IMR-90 (cell line): ENCODE measurements around the gene SOX11. TPM values are rescaled to one million over a fixed set of nuclear protein-coding genes. Genes with fewer than 3 reads are reported as not detected.

Source experiments
- ATAC-seq: fragments of 200-7000 bp; cut with Tn5 transposase; 2 replicates; pipeline ENCODE4 v1.9.1; 2020; ENCODE audit warnings: low read depth, mild to moderate bottlenecking, moderate library complexity
- BruUV-seq: library from RNA; stranded (reverse); fragments of 400-500 nt; replicated peaks from 2 replicates; lab custom pipeline; 2021; lab: Mats Ljungman, UMichigan
- CTCF ChIA-PET: fragments of 300-600 bp; formaldehyde crosslinking; extraction: SDS; loops from one replicate; lab custom pipeline; 2021; ENCODE audit warnings: antibody characterized with exemption; lab: Yijun Ruan, JAX
- POLR2A ChIA-PET: fragments of 300-600 bp; sonication (Branson Sonifier 250); formaldehyde crosslinking; loops from one replicate; lab custom pipeline; 2022; ENCODE audit warnings: antibody characterized with exemption; ENCODE audit not compliant: unreplicated experiment; lab: Charles Lee
- DNase-seq: peaks from one replicate; pipeline ENCODE4 v3.0.0; 2013
- H2AFZ ChIP-seq: replicated peaks from 2 replicates; pipeline ENCODE3; 2013; ENCODE audit warnings: low read length, mild to moderate bottlenecking; ENCODE audit not compliant: poor library complexity
- H2AK5ac ChIP-seq: 2 replicates; pipeline ENCODE4 v1.6.1; 2013; ENCODE audit warnings: low read depth, low read length, inconsistent platforms
- H2AK9ac ChIP-seq: replicated peaks from 2 replicates; pipeline ENCODE3; 2013; ENCODE audit warnings: mild to moderate bottlenecking, low read depth, low read length, moderate library complexity; ENCODE audit not compliant: poor library complexity
- H2BK120ac ChIP-seq: 2 replicates; pipeline ENCODE4 v1.6.1; 2013; ENCODE audit warnings: low read depth, low read length, inconsistent platforms
- H2BK15ac ChIP-seq: 3 replicates; pipeline ENCODE4 v1.6.1; 2013; ENCODE audit warnings: low read depth, low read length, inconsistent platforms
- H2BK20ac ChIP-seq: 2 replicates; pipeline ENCODE4 v1.6.1; 2013; ENCODE audit warnings: low read depth, mild to moderate bottlenecking, inconsistent platforms, low read length, moderate library complexity
- H2BK5ac ChIP-seq: 2 replicates; pipeline ENCODE4 v1.6.1; 2013; ENCODE audit warnings: mild to moderate bottlenecking, low read depth, low read length, inconsistent platforms; ENCODE audit not compliant: poor library complexity, severe bottlenecking
- H3K14ac ChIP-seq: replicated peaks from 2 replicates; pipeline ENCODE4 v1.6.1; 2013; ENCODE audit warnings: low read depth, low read length, inconsistent platforms
- H3K18ac ChIP-seq: 2 replicates; pipeline ENCODE4 v1.6.1; 2013; ENCODE audit warnings: low read depth, low read length, control low read depth
- H3K23ac ChIP-seq: 2 replicates; pipeline ENCODE4 v1.6.1; 2013; ENCODE audit warnings: low read depth, low read length, inconsistent platforms
- H3K27ac ChIP-seq: 2 replicates; pipeline ENCODE4 v1.5.1; 2013; ENCODE audit warnings: mild to moderate bottlenecking, control low read depth, low read length; ENCODE audit not compliant: insufficient read depth
- H3K27me3 ChIP-seq: 2 replicates; pipeline ENCODE4 v1.6.1; 2013; ENCODE audit warnings: low read length; ENCODE audit not compliant: control insufficient read depth, insufficient read depth
- H3K36me3 ChIP-seq: 2 replicates; pipeline ENCODE4 v1.6.1; 2013; ENCODE audit warnings: low read length, mixed read lengths; ENCODE audit not compliant: control insufficient read depth, insufficient read depth
- H3K4ac ChIP-seq: 2 replicates; pipeline ENCODE4 v1.6.1; 2013; ENCODE audit warnings: low read depth, low read length, inconsistent platforms
- H3K4me1 ChIP-seq: 2 replicates; pipeline ENCODE4 v1.6.1; 2013; ENCODE audit warnings: low read length, mixed read lengths; ENCODE audit not compliant: control insufficient read depth, insufficient read depth
- H3K4me2 ChIP-seq: 2 replicates; pipeline ENCODE4 v1.6.1; 2013; ENCODE audit warnings: low read depth, mild to moderate bottlenecking, control low read depth, low read length, moderate library complexity
- H3K4me3 ChIP-seq: 2 replicates; pipeline ENCODE4 v1.5.1; 2013; ENCODE audit warnings: low read depth, mild to moderate bottlenecking, control low read depth, low read length, moderate library complexity; ENCODE audit not compliant: insufficient read depth
- H3K56ac ChIP-seq: 2 replicates; pipeline ENCODE4 v1.6.1; 2013; ENCODE audit warnings: low read length, inconsistent platforms; ENCODE audit not compliant: insufficient read depth; ENCODE audit errors: extremely low read depth
- H3K79me1 ChIP-seq, 2 experiments: 2 replicates each; pipeline ENCODE4 v1.6.1; 2013; ENCODE audit warnings: low read length in 2 of 2, inconsistent platforms in 1 of 2, low read depth in 1 of 2
- H3K9ac ChIP-seq: 2 replicates; pipeline ENCODE4 v1.6.1; 2013; ENCODE audit warnings: low read depth, low read length, control low read depth
- H3K9me1 ChIP-seq: 2 replicates; pipeline ENCODE4 v1.6.1; 2013; ENCODE audit warnings: low read length, inconsistent platforms; ENCODE audit not compliant: insufficient read depth
- H3K9me3 ChIP-seq: 2 replicates; pipeline ENCODE4 v1.6.1; 2013; ENCODE audit warnings: low read length; ENCODE audit not compliant: control insufficient read depth, insufficient read depth
- H4K20me1 ChIP-seq: 2 replicates; pipeline ENCODE4 v1.6.1; 2013; ENCODE audit warnings: low read length, inconsistent platforms; ENCODE audit not compliant: insufficient read depth
- H4K5ac ChIP-seq: 2 replicates; pipeline ENCODE4 v1.6.1; 2013; ENCODE audit warnings: mild to moderate bottlenecking, low read depth, low read length, control low read depth
- H4K8ac ChIP-seq, 2 experiments: 2 replicates each; pipeline ENCODE4 v1.6.1; 2013; ENCODE audit warnings: low read depth in 2 of 2, low read length in 2 of 2, control low read depth in 1 of 2, inconsistent platforms in 1 of 2
- H4K91ac ChIP-seq: 2 replicates; pipeline ENCODE4 v1.6.1; 2013; ENCODE audit warnings: low read depth, low read length, inconsistent platforms; ENCODE audit not compliant: insufficient read depth
- BHLHE40 ChIP-seq: fragments of 150-350 bp; IDR thresholded peaks from 2 replicates; pipeline ENCODE4 v1.6.1; 2016; ENCODE audit warnings: mild to moderate bottlenecking, low read depth, low read length
- CEBPB ChIP-seq: IDR thresholded peaks from 2 replicates; pipeline ENCODE4 v1.6.1; 2012; ENCODE audit warnings: low read depth, low read length, improper control_type of control experiment
- CHD1 ChIP-seq: IDR thresholded peaks from 2 replicates; pipeline ENCODE4 v1.6.1; 2012; ENCODE audit warnings: low read depth, low read length, improper control_type of control experiment
- CTCF ChIP-seq: conservative IDR thresholded peaks from 2 replicates; pipeline ENCODE4 v1.5.1; 2012; ENCODE audit warnings: mild to moderate bottlenecking, low read depth, low read length, improper control_type of control experiment
- FOS ChIP-seq: fragments of 150-350 bp; IDR thresholded peaks from 2 replicates; pipeline ENCODE4 v1.6.1; 2016; ENCODE audit warnings: low read depth, low read length
- MAFK ChIP-seq: IDR thresholded peaks from 2 replicates; pipeline ENCODE4 v1.6.1; 2012; ENCODE audit warnings: low read depth, low read length, improper control_type of control experiment
- MAZ ChIP-seq: IDR thresholded peaks from 2 replicates; pipeline ENCODE4 v1.6.1; 2012; ENCODE audit warnings: low read depth, mild to moderate bottlenecking, low read length, improper control_type of control experiment, moderate library complexity, borderline replicate concordance
- NFE2L2 ChIP-seq: fragments of 150-350 bp; IDR thresholded peaks from 2 replicates; pipeline ENCODE4 v1.6.1; 2016; ENCODE audit warnings: low read depth, mild to moderate bottlenecking, low read length
- POLR2A ChIP-seq: IDR thresholded peaks from 2 replicates; pipeline ENCODE4 v1.6.1; 2012; ENCODE audit warnings: mild to moderate bottlenecking, low read depth, low read length
- RAD21 ChIP-seq: IDR thresholded peaks from 2 replicates; pipeline ENCODE4 v1.6.1; 2012; ENCODE audit warnings: low read length, improper control_type of control experiment
- RCOR1 ChIP-seq: IDR thresholded peaks from 2 replicates; pipeline ENCODE4 v1.6.1; 2012; ENCODE audit warnings: mild to moderate bottlenecking, low read length, improper control_type of control experiment; ENCODE audit not compliant: insufficient replicate concordance
- RFX5 ChIP-seq: IDR thresholded peaks from 2 replicates; pipeline ENCODE4 v1.8.0; 2012; ENCODE audit warnings: low read depth, mild to moderate bottlenecking, low read length, moderate library complexity
- SMC3 ChIP-seq: fragments of 150-350 bp; IDR thresholded peaks from 2 replicates; pipeline ENCODE4 v1.6.1; 2016; ENCODE audit warnings: low read depth, mild to moderate bottlenecking, antibody characterized with exemption, low read length, moderate library complexity
- WGBS, 2 experiments: methylation state at CpG; one replicate each; pipeline versions ENCODE4 v1.1.5 to v1.1.7; 2013; ENCODE audit warnings: missing lambda C conversion rate in 2 of 2; ENCODE audit not compliant: insufficient read length in 1 of 2; ENCODE audit errors: extremely low coverage in 2 of 2; 5-methylcytosine and 5-hydroxymethylcytosine counted together
- dilution Hi-C: fragments of 300-500 bp; cut with HindIII; formaldehyde crosslinking; loops from one replicate; pipeline ENCODE4 v1.14.3; 2018; ENCODE audit warnings: low sequenced_read_pairs; ENCODE audit not compliant: unreplicated experiment
- in situ Hi-C: fragments of 300-500 bp; cut with MboI; formaldehyde crosslinking; loops from 3 replicates; pipeline ENCODE4 v1.14.3; 2019; ENCODE audit warnings: low sequenced_read_pairs, inconsistent platforms, mixed read lengths
- intact Hi-C: fragments of 100-400 bp; cut with micrococcal nuclease; formaldehyde crosslinking; loops from 2 replicates; pipeline ENCODE4 v1.10.0; 2022
- polyA plus RNA-seq, 3 experiments: library from polyadenylated mRNA; depleted of rRNA; stranded (reverse); fragments of >200 nt; gene quantifications; 2 replicates each; pipeline ENCODE4 v1.2.3, GENCODE V29; 2012; ENCODE audit warnings: low replicate concordance in 1 of 3
- total RNA-seq: library from RNA; depleted of rRNA; stranded (reverse); fragments of >200 nt; gene quantifications from 2 replicates; pipeline ENCODE4 v1.2.3, GENCODE V29; 2012
- TF ChIP-seq, protein P1 (sequence below): fragments of 150-350 bp; IDR thresholded peaks from 2 replicates; pipeline ENCODE4 v1.6.1; 2017; ENCODE audit warnings: mild to moderate bottlenecking, antibody characterized with exemption, low read length, low read depth
- TF ChIP-seq, protein P2 (sequence below): fragments of 150-350 bp; IDR thresholded peaks from 2 replicates; pipeline ENCODE4 v1.6.1; 2016; ENCODE audit warnings: low read depth, mild to moderate bottlenecking, low read length, moderate library complexity, borderline replicate concordance

The SOX11 gene
- total and polyA plus RNA-seq, 2 of the 4 experiments (the other 2 are of a cell fraction) = 1.9 to 2.2 TPM

DNA sequence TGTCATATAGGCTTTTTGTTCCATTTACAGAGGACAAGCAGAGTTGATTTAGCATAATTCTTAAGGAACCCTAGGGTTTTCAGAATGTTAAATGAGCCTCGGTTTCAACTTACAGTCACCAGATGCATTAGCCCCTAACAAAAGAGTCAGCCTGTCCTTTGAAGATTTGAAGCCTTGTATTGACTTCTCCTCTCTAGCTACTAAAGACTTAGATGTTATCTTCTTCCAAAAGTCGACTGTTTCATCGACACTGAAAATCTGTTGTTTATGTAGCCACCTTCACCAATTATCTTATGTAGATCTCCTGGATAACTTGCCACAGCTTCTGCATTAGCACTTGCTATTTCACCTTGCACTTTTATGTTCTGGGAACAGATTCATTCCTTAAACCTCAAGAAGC is 31.6 kb upstream of the SOX11 start:
- no peak overlapping the region for H3K18ac ChIP-seq
- in situ Hi-C loops = no loop called here
- H2AFZ ChIP-seq = no peak overlapping the region
- ChIA-PET CTCF (no interaction called here), POLR2A (no interaction called here)
- no peak overlapping the region for H2AK9ac ChIP-seq
- no TSS peak for BruUV-seq
- no peaks in the 10 kb centered on the region for H3K9me3 ChIP-seq
- no peaks in the 10 kb centered on the region for H3K9me1 ChIP-seq
- no peak overlapping the region for H2BK20ac ChIP-seq
- no peaks in the 10 kb centered on the region for H4K20me1 ChIP-seq
- H2BK15ac ChIP-seq = no peak overlapping the region
- H2BK120ac ChIP-seq = no peak overlapping the region
- no peaks in the 10 kb centered on the region for H3K36me3 ChIP-seq
- H3K14ac ChIP-seq = no peak overlapping the region
- 81% methylated on average over 2 of the region's 3 CpGs; no CpG with 5 or more reads in 1 of the 2 experiments for WGBS, 2 experiments
- no peak overlapping the region for H4K5ac ChIP-seq
- no peak for ATAC-seq
- no peak for DNase-seq
- no peak overlapping the region for H3K9ac ChIP-seq
- TF ChIP-seq MAZ (no peak), FOS (no peak), RCOR1 (no peak), SMC3 (no peak), NFE2L2 (no peak), RAD21 (no peak), CHD1 (no peak), POLR2A (no peak), MAFK (no peak), CTCF (no peak), RFX5 (no peak), BHLHE40 (no peak), CEBPB (no peak)
- TF ChIP-seq, protein P1, sequence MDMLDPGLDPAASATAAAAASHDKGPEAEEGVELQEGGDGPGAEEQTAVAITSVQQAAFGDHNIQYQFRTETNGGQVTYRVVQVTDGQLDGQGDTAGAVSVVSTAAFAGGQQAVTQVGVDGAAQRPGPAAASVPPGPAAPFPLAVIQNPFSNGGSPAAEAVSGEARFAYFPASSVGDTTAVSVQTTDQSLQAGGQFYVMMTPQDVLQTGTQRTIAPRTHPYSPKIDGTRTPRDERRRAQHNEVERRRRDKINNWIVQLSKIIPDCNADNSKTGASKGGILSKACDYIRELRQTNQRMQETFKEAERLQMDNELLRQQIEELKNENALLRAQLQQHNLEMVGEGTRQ = no peak
- TF ChIP-seq, protein P2, sequence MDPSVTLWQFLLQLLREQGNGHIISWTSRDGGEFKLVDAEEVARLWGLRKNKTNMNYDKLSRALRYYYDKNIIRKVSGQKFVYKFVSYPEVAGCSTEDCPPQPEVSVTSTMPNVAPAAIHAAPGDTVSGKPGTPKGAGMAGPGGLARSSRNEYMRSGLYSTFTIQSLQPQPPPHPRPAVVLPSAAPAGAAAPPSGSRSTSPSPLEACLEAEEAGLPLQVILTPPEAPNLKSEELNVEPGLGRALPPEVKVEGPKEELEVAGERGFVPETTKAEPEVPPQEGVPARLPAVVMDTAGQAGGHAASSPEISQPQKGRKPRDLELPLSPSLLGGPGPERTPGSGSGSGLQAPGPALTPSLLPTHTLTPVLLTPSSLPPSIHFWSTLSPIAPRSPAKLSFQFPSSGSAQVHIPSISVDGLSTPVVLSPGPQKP = no peak
- no peak overlapping the region for H4K91ac ChIP-seq
- dilution Hi-C loops = no loop called here
- H2BK5ac ChIP-seq = no peak overlapping the region
- no peak overlapping the region for H2AK5ac ChIP-seq
- H3K27ac ChIP-seq = no peak overlapping the region
- H3K79me1 ChIP-seq = no peaks in the 10 kb centered on the region
- no peak overlapping the region for H3K4me3 ChIP-seq
- H3K4me1 ChIP-seq = no peaks in the 10 kb centered on the region
- H3K56ac ChIP-seq = no peak overlapping the region
- no peak overlapping the region for H3K4me2 ChIP-seq
- no peak overlapping the region for H4K8ac ChIP-seq
- intact Hi-C loops = no loop called here
- H3K27me3 ChIP-seq = no peaks in the 10 kb centered on the region
- no peak overlapping the region for H3K23ac ChIP-seq
- H3K4ac ChIP-seq = no peak overlapping the region
